Measurements from ENCODE around the gene PJVK.
"Not testable (repeated sequence)": the region's sequence is repeated elsewhere in the genome, so short reads cannot be mapped to it uniquely, and the experiment has no call there.

The PJVK gene

DNA sequence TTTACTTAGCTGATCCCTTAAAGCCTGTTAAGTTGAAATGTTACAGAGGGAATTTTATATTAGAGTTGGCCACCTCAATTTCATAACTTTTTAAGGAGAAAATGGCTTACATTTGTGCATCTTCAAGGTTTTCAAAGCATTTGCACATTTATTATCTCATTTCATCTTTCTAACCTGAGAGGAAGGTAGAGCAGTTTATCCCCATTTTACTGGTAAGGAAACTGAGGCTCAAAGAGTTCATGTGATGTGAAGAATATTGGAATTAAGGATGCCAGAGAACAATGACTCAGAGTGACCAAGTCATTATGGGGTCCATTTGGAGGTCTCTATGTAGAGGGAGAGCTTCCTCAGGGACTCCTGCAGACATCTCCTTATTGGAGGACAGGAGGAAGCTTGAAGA is 35.2 kb upstream of the PJVK start:
- no peaks in the 10 kb centered on the region for H3K36me3 ChIP-seq (ENCODE audit: control insufficient read depth in 1 of 2, insufficient read depth in 2 of 2, low read length in 2 of 2)
- H3K27me3 ChIP-seq (ENCODE audit: control insufficient read depth in 1 of 2, insufficient read depth in 2 of 2, low read length in 2 of 2) = peaks cover 0 to 2% of the 10 kb centered on the region in 2 donors
- peaks cover 11 to 12% of the 10 kb centered on the region in 2 donors for H3K4me1 ChIP-seq (ENCODE audit: control insufficient read depth in 1 of 2, insufficient read depth in 2 of 2, low read length in 2 of 2)
- no peak overlapping the region for H3K4me3 ChIP-seq (ENCODE audit: low read depth in 1 of 2, low read length in 2 of 2)
- H3K27ac ChIP-seq (ENCODE audit: low read depth, low read length) = no peak overlapping the region
- no peaks in the 10 kb centered on the region for H3K9me3 ChIP-seq (ENCODE audit: control insufficient read depth in 1 of 2, low read length in 2 of 2)
- no peak overlapping the region for H3K9ac ChIP-seq (ENCODE audit: low read depth in 1 of 2, low read length in 2 of 2)

DNA sequence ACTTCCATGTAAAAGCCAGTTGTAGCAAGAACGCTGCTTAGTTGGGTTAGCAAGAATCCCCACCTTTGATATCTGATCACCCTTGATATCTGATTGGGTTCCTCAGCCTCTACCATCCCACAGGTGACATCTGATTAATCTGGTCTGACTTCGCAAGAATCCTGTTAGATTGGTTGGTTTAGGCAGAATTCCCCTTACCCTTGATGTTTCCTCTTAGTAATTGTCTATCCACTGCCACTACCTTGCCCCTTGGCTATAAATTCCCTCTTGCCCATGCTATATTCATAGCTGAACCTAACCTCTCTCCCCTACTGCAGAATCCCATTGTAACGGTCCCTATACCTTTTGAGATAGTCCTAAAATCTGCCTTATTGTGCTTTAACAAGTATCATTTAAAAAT is 33.3 kb upstream of the PJVK start:
- Histone ChIP-seq H3K9me3 (ENCODE audit: control insufficient read depth in 1 of 2, low read length in 2 of 2) (no peaks in the 10 kb centered on the region), H3K27ac (ENCODE audit: low read depth, low read length) (no peak overlapping the region)

DNA sequence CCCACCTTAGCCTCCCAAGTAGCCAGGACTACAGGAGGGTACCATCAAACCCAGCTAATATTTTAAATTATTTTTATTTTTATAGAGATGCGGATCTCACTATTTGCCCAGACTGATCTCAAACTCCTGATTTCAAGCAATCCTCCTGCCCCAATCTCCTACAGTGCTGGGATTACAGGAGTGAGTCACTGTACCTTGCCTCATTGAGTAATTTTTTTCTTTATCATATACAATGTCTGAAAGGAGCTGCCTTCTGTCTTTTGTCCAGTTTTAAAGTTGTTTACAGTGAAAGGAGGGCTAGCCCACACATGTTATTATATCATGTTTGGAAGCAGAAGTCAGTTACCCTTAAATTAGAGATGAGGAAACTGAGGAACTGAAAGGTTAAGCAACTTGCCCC is 32.8 kb upstream of the PJVK start:
- Histone ChIP-seq H3K36me3 (ENCODE audit: control insufficient read depth in 1 of 2, insufficient read depth in 2 of 2, low read length in 2 of 2) (no peaks in the 10 kb centered on the region), H3K4me3 (ENCODE audit: low read depth in 1 of 2, low read length in 2 of 2) (no peak overlapping the region), H3K9ac (ENCODE audit: low read depth in 1 of 2, low read length in 2 of 2) (no peak overlapping the region), H3K4me1 (ENCODE audit: control insufficient read depth in 1 of 2, insufficient read depth in 2 of 2, low read length in 2 of 2) (peaks cover 11% of the 10 kb centered on the region in 2 donors), H3K27me3 (ENCODE audit: control insufficient read depth in 1 of 2, insufficient read depth in 2 of 2, low read length in 2 of 2) (peaks cover 0 to 2% of the 10 kb centered on the region in 2 donors), H3K27ac (ENCODE audit: low read depth, low read length) (no peak overlapping the region), H3K9me3 (ENCODE audit: control insufficient read depth in 1 of 2, low read length in 2 of 2) (no peaks in the 10 kb centered on the region)

More for the DNA sequence above, 33.3 kb upstream of the PJVK start:
- peaks cover 11 to 12% of the 10 kb centered on the region in 2 donors for H3K4me1 ChIP-seq (ENCODE audit: control insufficient read depth in 1 of 2, insufficient read depth in 2 of 2, low read length in 2 of 2)
- peaks cover 0 to 2% of the 10 kb centered on the region in 2 donors for H3K27me3 ChIP-seq (ENCODE audit: control insufficient read depth in 1 of 2, insufficient read depth in 2 of 2, low read length in 2 of 2)
- no peak overlapping the region for H3K4me3 ChIP-seq (ENCODE audit: low read depth in 1 of 2, low read length in 2 of 2)
- H3K36me3 ChIP-seq (ENCODE audit: control insufficient read depth in 1 of 2, insufficient read depth in 2 of 2, low read length in 2 of 2) = no peaks in the 10 kb centered on the region
- no peak overlapping the region for H3K9ac ChIP-seq (ENCODE audit: low read depth in 1 of 2, low read length in 2 of 2)

- Histone ChIP-seq H3K27me3 (ENCODE audit: control insufficient read depth in 1 of 2, insufficient read depth in 2 of 2, low read length in 2 of 2) (no peaks in the 10 kb centered on the region), H3K27ac (ENCODE audit: low read depth, low read length) (no peak overlapping the region), H3K4me1 (ENCODE audit: control insufficient read depth in 1 of 2, insufficient read depth in 2 of 2, low read length in 2 of 2) (peaks cover 4 to 7% of the 10 kb centered on the region in 2 donors), H3K9ac (ENCODE audit: low read depth in 1 of 2, low read length in 2 of 2) (no peak overlapping the region), H3K4me3 (ENCODE audit: low read depth in 1 of 2, low read length in 2 of 2) (no peak overlapping the region), H3K36me3 (ENCODE audit: control insufficient read depth in 1 of 2, insufficient read depth in 2 of 2, low read length in 2 of 2) (no peaks in the 10 kb centered on the region), H3K9me3 (ENCODE audit: control insufficient read depth in 1 of 2, low read length in 2 of 2) (no peaks in the 10 kb centered on the region)
Observed at GRCh38 chr2:178419123-178419522, 32.1 kb upstream of the PJVK start.

DNA sequence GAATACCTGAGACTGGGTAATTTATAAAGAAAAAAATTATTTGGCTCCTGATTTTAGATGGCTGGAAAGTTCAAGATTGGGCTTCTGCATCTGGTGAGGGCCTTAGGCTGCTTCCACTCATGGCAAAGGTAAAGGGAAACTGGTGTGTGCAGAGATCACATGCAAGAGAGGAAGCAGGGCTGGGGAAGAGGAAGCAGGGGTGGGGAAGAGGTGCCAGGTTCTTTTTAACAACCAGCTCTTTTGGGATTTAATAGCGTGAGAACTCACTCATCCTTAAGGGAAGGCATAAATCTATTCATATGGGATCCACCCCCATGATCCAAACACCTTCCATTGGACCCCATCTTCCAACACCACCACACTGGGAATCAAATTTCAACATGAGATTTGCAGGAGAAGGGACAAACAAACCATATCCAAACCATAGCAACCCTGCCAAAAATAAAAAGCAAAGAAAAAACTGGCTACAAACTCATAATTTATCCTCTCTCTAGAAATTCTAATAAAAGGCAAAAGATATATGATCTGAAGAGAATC is 30.6 kb upstream of the PJVK start:
- no peaks in the 10 kb centered on the region for H3K27me3 ChIP-seq (ENCODE audit: control insufficient read depth in 1 of 2, insufficient read depth in 2 of 2, low read length in 2 of 2)
- no peaks in the 10 kb centered on the region for H3K36me3 ChIP-seq (ENCODE audit: control insufficient read depth in 1 of 2, insufficient read depth in 2 of 2, low read length in 2 of 2)
- H3K4me1 ChIP-seq (ENCODE audit: control insufficient read depth in 1 of 2, insufficient read depth in 2 of 2, low read length in 2 of 2) = no peaks in the 10 kb centered on the region
- H3K27ac ChIP-seq (ENCODE audit: low read depth, low read length) = no peak overlapping the region
- peaks cover 0 to 5% of the 10 kb centered on the region in 2 donors for H3K9me3 ChIP-seq (ENCODE audit: control insufficient read depth in 1 of 2, low read length in 2 of 2)
- H3K9ac ChIP-seq (ENCODE audit: low read depth in 1 of 2, low read length in 2 of 2) = no peak overlapping the region
- no peak overlapping the region for H3K4me3 ChIP-seq (ENCODE audit: low read depth in 1 of 2, low read length in 2 of 2)

- Histone ChIP-seq H3K36me3 (ENCODE audit: control insufficient read depth in 1 of 2, insufficient read depth in 2 of 2, low read length in 2 of 2) (no peaks in the 10 kb centered on the region), H3K4me3 (ENCODE audit: low read depth in 1 of 2, low read length in 2 of 2) (no peak overlapping the region), H3K9ac (ENCODE audit: low read depth in 1 of 2, low read length in 2 of 2) (no peak overlapping the region), H3K27ac (ENCODE audit: low read depth, low read length) (no peak overlapping the region), H3K4me1 (ENCODE audit: control insufficient read depth in 1 of 2, insufficient read depth in 2 of 2, low read length in 2 of 2) (no peaks in the 10 kb centered on the region), H3K27me3 (ENCODE audit: control insufficient read depth in 1 of 2, insufficient read depth in 2 of 2, low read length in 2 of 2) (no peaks in the 10 kb centered on the region), H3K9me3 (ENCODE audit: control insufficient read depth in 1 of 2, low read length in 2 of 2) (peaks cover 0 to 5% of the 10 kb centered on the region in 2 donors)
Observed at GRCh38 chr2:178422097-178422496, 29.1 kb upstream of the PJVK start.

DNA sequence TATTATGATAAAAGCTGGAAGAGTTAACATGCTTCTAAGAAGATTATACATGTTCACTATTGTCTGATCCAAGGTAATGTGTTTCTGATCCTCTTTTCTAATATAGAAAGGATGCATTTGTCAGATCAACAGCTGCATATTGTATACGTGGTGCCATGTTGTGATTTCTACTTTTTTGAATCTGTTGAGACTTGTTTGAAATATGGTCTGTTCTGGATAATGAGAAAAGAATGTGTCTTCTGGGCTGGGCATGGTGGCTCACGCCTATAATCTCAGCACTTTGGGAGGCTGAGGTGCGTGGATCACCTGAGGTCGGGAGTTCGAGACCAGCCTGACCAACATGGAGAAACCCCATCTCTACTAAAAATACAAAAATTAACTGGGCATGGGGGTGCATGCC is 27.4 kb upstream of the PJVK start:
- H3K4me1 ChIP-seq (ENCODE audit: control insufficient read depth in 1 of 2, insufficient read depth in 2 of 2, low read length in 2 of 2); H3K36me3 ChIP-seq (ENCODE audit: control insufficient read depth in 1 of 2, insufficient read depth in 2 of 2, low read length in 2 of 2); H3K9ac ChIP-seq (ENCODE audit: low read depth in 1 of 2, low read length in 2 of 2); H3K27ac ChIP-seq (ENCODE audit: low read depth, low read length); H3K4me3 ChIP-seq (ENCODE audit: low read depth in 1 of 2, low read length in 2 of 2); H3K9me3 ChIP-seq (ENCODE audit: control insufficient read depth in 1 of 2, low read length in 2 of 2); H3K27me3 ChIP-seq (ENCODE audit: control insufficient read depth in 1 of 2, insufficient read depth in 2 of 2, low read length in 2 of 2): not testable (repeated sequence)

DNA sequence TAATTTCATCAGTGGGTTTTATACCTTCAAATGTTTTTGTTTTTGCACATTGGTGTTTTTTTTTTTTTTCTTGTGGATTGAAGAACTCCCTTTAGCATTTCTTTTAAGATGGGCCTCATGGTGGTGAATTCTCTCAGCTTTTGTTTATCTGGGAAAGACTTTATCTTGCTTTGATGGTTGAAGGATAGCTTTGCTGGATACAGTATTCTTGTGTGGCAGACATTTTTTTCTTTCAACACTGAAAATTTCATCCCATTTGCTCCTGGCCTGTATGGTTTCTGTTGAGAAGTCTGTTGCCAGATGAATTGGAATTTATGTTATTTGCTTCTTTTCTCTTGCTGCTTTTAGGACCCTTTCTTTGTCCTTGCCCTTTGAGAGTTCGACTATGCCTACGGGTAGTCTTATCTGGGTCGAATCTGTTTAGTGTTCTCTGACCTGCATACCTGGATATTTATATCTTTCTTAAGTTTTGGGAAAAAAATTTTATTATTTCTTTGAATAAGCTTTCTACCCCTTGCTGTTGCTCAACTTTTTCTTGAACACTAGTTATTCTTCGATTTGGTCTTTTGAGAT is 25.8 kb upstream of the PJVK start:
- H3K9me3 ChIP-seq (ENCODE audit: control insufficient read depth in 1 of 2, low read length in 2 of 2) = peaks cover 0 to 5% of the 10 kb centered on the region in 2 donors
- H3K9ac ChIP-seq (ENCODE audit: low read depth in 1 of 2, low read length in 2 of 2) = no peak overlapping the region
- H3K4me3 ChIP-seq (ENCODE audit: low read depth in 1 of 2, low read length in 2 of 2) = no peak overlapping the region
- H3K27ac ChIP-seq (ENCODE audit: low read depth, low read length) = no peak overlapping the region
- no peaks in the 10 kb centered on the region for H3K27me3 ChIP-seq (ENCODE audit: control insufficient read depth in 1 of 2, insufficient read depth in 2 of 2, low read length in 2 of 2)
- no peaks in the 10 kb centered on the region for H3K4me1 ChIP-seq (ENCODE audit: control insufficient read depth in 1 of 2, insufficient read depth in 2 of 2, low read length in 2 of 2)
- no peaks in the 10 kb centered on the region for H3K36me3 ChIP-seq (ENCODE audit: control insufficient read depth in 1 of 2, insufficient read depth in 2 of 2, low read length in 2 of 2)

- Histone ChIP-seq H3K9ac (ENCODE audit: low read depth in 1 of 2, low read length in 2 of 2) (no peak overlapping the region), H3K4me3 (ENCODE audit: low read depth in 1 of 2, low read length in 2 of 2) (no peak overlapping the region), H3K4me1 (ENCODE audit: control insufficient read depth in 1 of 2, insufficient read depth in 2 of 2, low read length in 2 of 2) (no peaks in the 10 kb centered on the region), H3K9me3 (ENCODE audit: control insufficient read depth in 1 of 2, low read length in 2 of 2) (peaks cover 0 to 5% of the 10 kb centered on the region in 2 donors), H3K36me3 (ENCODE audit: control insufficient read depth in 1 of 2, insufficient read depth in 2 of 2, low read length in 2 of 2) (peaks cover 2 to 3% of the 10 kb centered on the region in 2 donors), H3K27ac (ENCODE audit: low read depth, low read length) (no peak overlapping the region), H3K27me3 (ENCODE audit: control insufficient read depth in 1 of 2, insufficient read depth in 2 of 2, low read length in 2 of 2) (no peaks in the 10 kb centered on the region)
Observed at GRCh38 chr2:178426388-178426787, 24.8 kb upstream of the PJVK start.

DNA sequence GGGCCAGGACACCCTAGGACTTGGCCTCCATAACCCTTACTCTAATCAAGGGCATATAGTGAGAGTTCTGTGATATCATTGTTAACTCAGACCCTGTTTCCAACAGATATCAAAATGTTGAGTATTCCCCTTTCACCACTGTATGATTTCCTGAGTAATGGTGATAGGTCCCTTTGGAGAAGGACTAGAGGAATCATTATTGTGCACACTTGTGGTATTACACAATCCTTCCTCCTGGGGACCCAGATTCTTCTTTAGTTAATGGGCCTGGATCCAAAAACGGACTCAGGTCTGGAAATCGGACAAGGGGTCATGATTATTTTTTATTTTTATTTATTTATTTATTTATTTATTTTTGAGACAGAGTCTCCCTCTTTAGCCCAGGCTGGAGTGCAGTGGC is 23.7 kb upstream of the PJVK start:
- Histone ChIP-seq H3K27ac (ENCODE audit: low read depth, low read length) (no peak overlapping the region), H3K9ac (ENCODE audit: low read depth in 1 of 2, low read length in 2 of 2) (no peak overlapping the region), H3K27me3 (ENCODE audit: control insufficient read depth in 1 of 2, insufficient read depth in 2 of 2, low read length in 2 of 2) (no peaks in the 10 kb centered on the region), H3K36me3 (ENCODE audit: control insufficient read depth in 1 of 2, insufficient read depth in 2 of 2, low read length in 2 of 2) (peaks cover 10 to 14% of the 10 kb centered on the region in 2 donors), H3K4me1 (ENCODE audit: control insufficient read depth in 1 of 2, insufficient read depth in 2 of 2, low read length in 2 of 2) (no peaks in the 10 kb centered on the region), H3K9me3 (ENCODE audit: control insufficient read depth in 1 of 2, low read length in 2 of 2) (peaks cover 0 to 5% of the 10 kb centered on the region in 2 donors), H3K4me3 (ENCODE audit: low read depth in 1 of 2, low read length in 2 of 2) (no peak overlapping the region)
